ENCODE results near the gene MOGAT2. TPM values are rescaled to one million over a fixed set of nuclear protein-coding genes. Genes with fewer than 3 reads are reported as not detected.
A peak's percentile ranks its signal among the peaks of the same experiment; 100 is the strongest.
"Not testable (repeated sequence)": the region's sequence is repeated elsewhere in the genome, so short reads cannot be mapped to it uniquely, and the experiment has no call there.

Gene MOGAT2
- total RNA-seq, 1 donor from 2014 or later: not detected

- no peaks in the 10 kb centered on the region for H3K4me1 Mint-ChIP-seq (ENCODE audit: low read depth, unreplicated experiment)
- H3K9me3 Mint-ChIP-seq (ENCODE audit: unreplicated experiment): peaks cover 2% of the 10 kb centered on the region
- FAIRE-seq (no peak), DNase-seq (ENCODE audit: low read depth) (no peak)
- TF ChIP-seq EZH2 (IDR thresholded peaks at IDR 0.05; ENCODE audit: insufficient read depth, low read length): no peak
- no peak for TF ChIP-seq CTCF (IDR thresholded peaks at IDR 0.05; ENCODE audit: insufficient read depth, low read depth, low read length)
- Histone ChIP-seq H3K4me3 (ENCODE audit: insufficient read depth, low read depth, low read length) (no peak overlapping the region), H3K27me3 (ENCODE audit: insufficient read depth, low read length) (peaks cover 22% of the 10 kb centered on the region), H3K27ac (ENCODE audit: low read depth, low read length) (no peak overlapping the region), H3K4me1 (ENCODE audit: insufficient read depth, low read length) (no peaks in the 10 kb centered on the region), H3K36me3 (ENCODE audit: insufficient read depth, low read length) (no peaks in the 10 kb centered on the region), H3K9me3 (ENCODE audit: insufficient read depth, low read depth, low read length) (no peaks in the 10 kb centered on the region), H4K20me1 (ENCODE audit: insufficient read depth, low read length) (no peaks in the 10 kb centered on the region), H3K4me2 (ENCODE audit: low read length) (no peak overlapping the region), H3K79me2 (ENCODE audit: insufficient read depth, low read length) (no peaks in the 10 kb centered on the region), H2AFZ (ENCODE audit: low read depth, low read length) (no peak overlapping the region), H3K9ac (ENCODE audit: low read length) (no peak overlapping the region)
- H3K27me3 Mint-ChIP-seq (ENCODE audit: low read depth, unreplicated experiment): peaks cover 43% of the 10 kb centered on the region
- no peak overlapping the region for H3K27ac Mint-ChIP-seq (ENCODE audit: unreplicated experiment)
- H3K36me3 Mint-ChIP-seq (ENCODE audit: low read depth, unreplicated experiment): no peaks in the 10 kb centered on the region
- H3K4me3 Mint-ChIP-seq (ENCODE audit: unreplicated experiment): no peak overlapping the region
Measured at GRCh38 chr11:75743711-75744563, 26.3 kb downstream of the MOGAT2 start.

- Histone ChIP-seq H4K20me1 (ENCODE audit: insufficient read depth, low read length) (no peaks in the 10 kb centered on the region), H3K9me3 (ENCODE audit: insufficient read depth, low read depth, low read length) (no peaks in the 10 kb centered on the region), H3K27me3 (ENCODE audit: insufficient read depth, low read length) (peaks cover 22% of the 10 kb centered on the region), H3K4me1 (ENCODE audit: insufficient read depth, low read length) (no peaks in the 10 kb centered on the region), H3K9ac (ENCODE audit: low read length) (no peak overlapping the region), H3K36me3 (ENCODE audit: insufficient read depth, low read length) (no peaks in the 10 kb centered on the region), H3K4me3 (ENCODE audit: insufficient read depth, low read depth, low read length) (no peak overlapping the region), H3K4me2 (ENCODE audit: low read length) (no peak overlapping the region), H3K79me2 (ENCODE audit: insufficient read depth, low read length) (no peaks in the 10 kb centered on the region), H2AFZ (ENCODE audit: low read depth, low read length) (no peak overlapping the region), H3K27ac (ENCODE audit: low read depth, low read length) (no peak overlapping the region)
- FAIRE-seq (no peak), DNase-seq (ENCODE audit: low read depth) (no peak)
- Mint-ChIP-seq H3K36me3 (ENCODE audit: low read depth, unreplicated experiment) (no peaks in the 10 kb centered on the region), H3K9me3 (ENCODE audit: unreplicated experiment) (peaks cover 2% of the 10 kb centered on the region), H3K27me3 (ENCODE audit: low read depth, unreplicated experiment) (peaks cover 36% of the 10 kb centered on the region), H3K4me1 (ENCODE audit: low read depth, unreplicated experiment) (no peaks in the 10 kb centered on the region), H3K27ac (ENCODE audit: unreplicated experiment) (no peak overlapping the region), H3K4me3 (ENCODE audit: unreplicated experiment) (no peak overlapping the region)
- no peak for TF ChIP-seq EZH2 (IDR thresholded peaks at IDR 0.05; ENCODE audit: insufficient read depth, low read length)
- TF ChIP-seq CTCF (IDR thresholded peaks at IDR 0.05; ENCODE audit: insufficient read depth, low read depth, low read length): no peak
Measured at GRCh38 chr11:75745807-75746206, 28.2 kb downstream of the MOGAT2 start.

DNA sequence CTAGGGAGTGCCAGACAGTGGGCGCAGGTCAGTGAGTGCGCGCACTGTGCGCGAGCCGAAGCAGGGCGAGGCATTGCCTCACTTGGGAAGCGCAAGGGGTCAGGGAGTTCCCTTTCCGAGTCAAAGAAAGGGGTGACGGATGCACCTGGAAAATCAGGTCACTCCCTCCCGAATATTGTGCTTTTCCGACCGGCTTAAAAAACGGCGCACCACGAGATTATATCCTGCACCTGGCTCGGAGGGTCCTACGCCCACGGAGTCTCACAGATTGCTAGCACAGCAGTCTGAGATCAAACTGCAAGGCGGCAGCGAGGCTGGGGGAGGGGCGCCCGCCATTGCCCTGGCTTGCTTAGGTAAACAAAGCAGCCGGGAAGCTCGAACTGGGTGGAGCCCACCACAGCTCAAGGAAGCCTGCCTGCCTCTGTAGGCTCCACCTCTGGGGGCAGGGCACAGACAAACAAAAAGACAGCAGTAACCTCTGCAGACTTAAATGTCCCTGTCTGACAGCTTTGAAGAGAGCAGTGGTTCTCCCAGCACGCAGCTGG is 31.2 kb downstream of the MOGAT2 start:
- peaks cover 16% of the 10 kb centered on the region for H3K27me3 ChIP-seq (ENCODE audit: insufficient read depth, low read length)
- not testable (repeated sequence) for H3K79me2 ChIP-seq (ENCODE audit: insufficient read depth, low read length); H3K4me1 Mint-ChIP-seq (ENCODE audit: low read depth, unreplicated experiment); H3K9me3 ChIP-seq (ENCODE audit: insufficient read depth, low read depth, low read length); H3K36me3 Mint-ChIP-seq (ENCODE audit: low read depth, unreplicated experiment); H3K4me2 ChIP-seq (ENCODE audit: low read length); H3K9ac ChIP-seq (ENCODE audit: low read length); H3K4me3 Mint-ChIP-seq (ENCODE audit: unreplicated experiment); DNase-seq (ENCODE audit: low read depth); H3K27ac Mint-ChIP-seq (ENCODE audit: unreplicated experiment); H3K36me3 ChIP-seq (ENCODE audit: insufficient read depth, low read length); H2AFZ ChIP-seq (ENCODE audit: low read depth, low read length); H3K4me3 ChIP-seq (ENCODE audit: insufficient read depth, low read depth, low read length); H3K4me1 ChIP-seq (ENCODE audit: insufficient read depth, low read length); H3K9me3 Mint-ChIP-seq (ENCODE audit: unreplicated experiment); FAIRE-seq; H3K27ac ChIP-seq (ENCODE audit: low read depth, low read length); H4K20me1 ChIP-seq (ENCODE audit: insufficient read depth, low read length)
- H3K27me3 Mint-ChIP-seq (ENCODE audit: low read depth, unreplicated experiment): peaks cover 24% of the 10 kb centered on the region

GRCh38 chr11:75754933-75755332 is 37.3 kb downstream of the MOGAT2 start:
- H3K79me2 ChIP-seq (ENCODE audit: insufficient read depth, low read length); H4K20me1 ChIP-seq (ENCODE audit: insufficient read depth, low read length); H3K4me3 Mint-ChIP-seq (ENCODE audit: unreplicated experiment); H3K27me3 Mint-ChIP-seq (ENCODE audit: low read depth, unreplicated experiment); DNase-seq (ENCODE audit: low read depth); H3K4me2 ChIP-seq (ENCODE audit: low read length); H3K4me1 ChIP-seq (ENCODE audit: insufficient read depth, low read length); H3K9me3 Mint-ChIP-seq (ENCODE audit: unreplicated experiment); H3K36me3 ChIP-seq (ENCODE audit: insufficient read depth, low read length); H3K27ac Mint-ChIP-seq (ENCODE audit: unreplicated experiment); H3K27me3 ChIP-seq (ENCODE audit: insufficient read depth, low read length); H3K27ac ChIP-seq (ENCODE audit: low read depth, low read length); H3K36me3 Mint-ChIP-seq (ENCODE audit: low read depth, unreplicated experiment); H3K9ac ChIP-seq (ENCODE audit: low read length); H3K4me1 Mint-ChIP-seq (ENCODE audit: low read depth, unreplicated experiment); H2AFZ ChIP-seq (ENCODE audit: low read depth, low read length); H3K9me3 ChIP-seq (ENCODE audit: insufficient read depth, low read depth, low read length); H3K4me3 ChIP-seq (ENCODE audit: insufficient read depth, low read depth, low read length): not testable (repeated sequence)
- peak; percentile 66 for FAIRE-seq

Data from astrocyte (in vitro differentiated cells and primary cell).